Omental fat pad (tissue), 4 donors: ENCODE results near the gene DPP6. TPM values are rescaled to one million over a fixed set of nuclear protein-coding genes. Genes with fewer than 3 reads are reported as not detected.

Experiments used
- ATAC-seq: fragments of 150-250 bp; one replicate; pipeline ENCODE4 v1.9.1; 2016; ENCODE audit warnings: mild to moderate bottlenecking, moderate library complexity; ENCODE audit not compliant: low FRiP score
- DNase-seq: peaks from one replicate; pipeline ENCODE4 v3.0.0-alpha.2; 2019; ENCODE audit warnings: low spot score
- CTCF ChIP-seq, 3 donors: fragments of 450-650 bp; IDR thresholded peaks; one replicate each; pipeline ENCODE4 v1.5.1; 2016 to 2017; ENCODE audit warnings: antibody characterized with exemption in 3 of 3, mild to moderate bottlenecking in 3 of 3, moderate library complexity in 2 of 3
- total RNA-seq, 4 donors: library from RNA; depleted of rRNA; stranded (reverse); fragments of >200 nt; gene quantifications; one replicate each; pipeline ENCODE4 v1.1.0, GENCODE V29; 2016

Gene DPP6
- total RNA-seq, 4 donors from 2014 or later, result 0.13 to 1.8 (median 1.3) TPM

- no peak for ATAC-seq
- no peak for TF ChIP-seq CTCF (IDR thresholded peaks at IDR 0.05)
Observed at GRCh38 chr7:154415709-154416399, 363.7 kb downstream of the DPP6 start.

DNA sequence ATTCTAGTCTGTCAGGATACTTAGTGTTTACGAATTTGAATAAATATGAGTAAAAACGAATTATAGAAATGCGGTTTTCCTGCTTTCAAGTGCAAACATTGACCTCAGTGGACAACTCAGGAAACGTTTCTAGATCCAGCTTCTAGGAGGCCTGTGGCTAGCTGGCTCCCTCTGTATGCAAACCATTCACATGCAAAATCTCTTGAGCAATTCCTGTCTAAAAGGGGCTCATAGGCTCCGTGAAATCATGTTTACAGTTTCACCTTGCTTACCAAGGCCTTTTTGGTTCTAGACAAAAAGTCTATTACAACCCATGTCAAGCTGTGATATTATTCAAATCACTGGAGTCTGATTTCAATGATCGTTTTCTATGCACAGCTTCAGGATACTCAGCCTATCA, 364.5 kb downstream of the DPP6 start:
- no peak for DNase-seq
- no peak for ATAC-seq
- TF ChIP-seq CTCF (IDR thresholded peaks at IDR 0.05), result no peak

More at GRCh38 chr7:154415709-154416399, 363.7 kb downstream of the DPP6 start:
- no peak for DNase-seq

- no peak for DNase-seq
- ATAC-seq, result no peak
- no peak for TF ChIP-seq CTCF (IDR thresholded peaks at IDR 0.05)
Observed at GRCh38 chr7:154419344-154419743, 367.1 kb downstream of the DPP6 start.

DNA sequence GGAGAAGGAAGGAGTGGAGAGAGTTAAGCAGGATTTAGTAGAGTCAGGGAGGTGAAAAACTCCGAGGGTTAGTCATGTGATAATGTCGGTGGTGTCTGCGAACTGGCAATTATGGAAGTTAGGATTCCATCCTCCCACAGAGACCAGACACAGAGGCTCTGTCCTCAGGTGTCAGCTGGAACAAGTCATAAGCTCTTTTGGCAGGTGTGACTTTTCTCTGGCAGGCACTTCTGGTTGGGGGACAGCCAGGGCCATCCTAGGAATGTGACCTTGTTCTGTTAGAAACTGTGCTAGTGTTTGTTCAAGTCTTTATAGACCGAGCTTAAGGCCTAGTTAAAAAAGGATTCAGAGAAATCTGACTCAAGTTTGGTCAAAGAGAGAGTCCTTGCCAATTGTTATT, 371.0 kb downstream of the DPP6 start:
- no peak for DNase-seq

GRCh38 chr7:154424350-154424749, 372.2 kb downstream of the DPP6 start:
- no peak for TF ChIP-seq CTCF (IDR thresholded peaks at IDR 0.05)
- no peak for DNase-seq
- no peak for ATAC-seq

More for the DNA sequence above, 371.0 kb downstream of the DPP6 start:
- TF ChIP-seq CTCF (IDR thresholded peaks at IDR 0.05), result no peak
- no peak for ATAC-seq

GRCh38 chr7:154425271-154425670, 373.1 kb downstream of the DPP6 start:
- no peak for DNase-seq
- TF ChIP-seq CTCF (IDR thresholded peaks at IDR 0.05), result no peak
- no peak for ATAC-seq

DNA sequence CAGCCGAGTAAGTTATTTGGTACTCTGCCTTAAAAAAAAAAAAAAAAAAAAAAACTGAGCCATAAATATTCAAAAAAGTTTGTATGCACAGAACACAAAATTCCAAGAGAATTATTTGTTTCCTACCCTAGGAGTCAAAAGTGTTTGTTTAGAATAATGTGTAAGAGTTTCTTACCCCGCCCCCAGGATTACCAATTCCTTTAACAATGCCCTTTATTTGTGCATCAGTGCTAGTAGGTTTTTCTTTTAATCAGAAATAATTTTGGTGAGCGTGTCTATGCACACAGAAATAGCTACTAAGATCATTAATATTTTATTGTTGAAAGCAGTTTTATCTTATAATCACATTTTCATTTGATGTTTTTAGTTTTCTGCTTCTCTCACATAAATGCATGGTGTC, 374.6 kb downstream of the DPP6 start:
- no peak for TF ChIP-seq CTCF (IDR thresholded peaks at IDR 0.05)
- no peak for DNase-seq
- no peak for ATAC-seq
